Measurements from ENCODE around the gene FUOM.

GRCh38 chr10:133364645-133365431, 7.0 kb upstream of the FUOM start:
- TF ChIP-seq CTCF (IDR thresholded peaks at IDR 0.05) = no peak
- no peak for TF ChIP-seq POLR2A (IDR thresholded peaks at IDR 0.05)
